ENCODE results near the gene GRM2.

DNA sequence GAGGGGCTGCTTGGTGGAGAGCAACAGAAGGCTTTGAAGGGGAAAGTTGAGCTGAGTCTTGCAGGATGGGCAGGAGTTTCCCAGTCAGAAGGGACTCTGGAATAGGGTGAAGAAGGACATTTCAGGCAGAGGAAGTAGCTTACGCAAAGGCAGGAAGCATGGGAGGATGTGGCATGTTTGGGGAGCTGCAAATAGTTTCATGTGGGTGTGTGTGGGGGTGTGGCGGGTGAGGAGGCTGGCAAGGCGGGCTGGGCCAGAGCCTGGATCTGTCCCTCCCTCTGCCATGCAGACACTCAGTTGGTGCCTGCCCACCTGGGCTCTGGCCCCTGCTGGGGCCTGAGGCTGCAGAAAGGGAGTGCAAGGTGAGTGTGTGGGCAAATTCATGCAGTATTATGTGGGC is 25.4 kb upstream of the GRM2 start:
- TF ChIP-seq, protein P1, sequence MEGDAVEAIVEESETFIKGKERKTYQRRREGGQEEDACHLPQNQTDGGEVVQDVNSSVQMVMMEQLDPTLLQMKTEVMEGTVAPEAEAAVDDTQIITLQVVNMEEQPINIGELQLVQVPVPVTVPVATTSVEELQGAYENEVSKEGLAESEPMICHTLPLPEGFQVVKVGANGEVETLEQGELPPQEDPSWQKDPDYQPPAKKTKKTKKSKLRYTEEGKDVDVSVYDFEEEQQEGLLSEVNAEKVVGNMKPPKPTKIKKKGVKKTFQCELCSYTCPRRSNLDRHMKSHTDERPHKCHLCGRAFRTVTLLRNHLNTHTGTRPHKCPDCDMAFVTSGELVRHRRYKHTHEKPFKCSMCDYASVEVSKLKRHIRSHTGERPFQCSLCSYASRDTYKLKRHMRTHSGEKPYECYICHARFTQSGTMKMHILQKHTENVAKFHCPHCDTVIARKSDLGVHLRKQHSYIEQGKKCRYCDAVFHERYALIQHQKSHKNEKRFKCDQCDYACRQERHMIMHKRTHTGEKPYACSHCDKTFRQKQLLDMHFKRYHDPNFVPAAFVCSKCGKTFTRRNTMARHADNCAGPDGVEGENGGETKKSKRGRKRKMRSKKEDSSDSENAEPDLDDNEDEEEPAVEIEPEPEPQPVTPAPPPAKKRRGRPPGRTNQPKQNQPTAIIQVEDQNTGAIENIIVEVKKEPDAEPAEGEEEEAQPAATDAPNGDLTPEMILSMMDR (IDR thresholded peaks at IDR 0.05), result no peak
- TF ChIP-seq POLR2AphosphoS5 (IDR thresholded peaks at IDR 0.05) (no peak), POLR2A (IDR thresholded peaks at IDR 0.05) (no peak)

Measured in prostate gland (tissue), 2 donors.